Activated naive CD4-positive, alpha-beta T cell treated with Interleukin-2 at 50 U/mL for 16 hours (primary cell): ENCODE measurements around the gene HGS.
"Not testable (repeated sequence)": the region's sequence is repeated elsewhere in the genome, so short reads cannot be mapped to it uniquely, and the experiment has no call there.

Source experiments
- DNase-seq: peaks from one replicate; pipeline ENCODE4 v3.0.0-alpha.2; 2020

The HGS gene

DNA sequence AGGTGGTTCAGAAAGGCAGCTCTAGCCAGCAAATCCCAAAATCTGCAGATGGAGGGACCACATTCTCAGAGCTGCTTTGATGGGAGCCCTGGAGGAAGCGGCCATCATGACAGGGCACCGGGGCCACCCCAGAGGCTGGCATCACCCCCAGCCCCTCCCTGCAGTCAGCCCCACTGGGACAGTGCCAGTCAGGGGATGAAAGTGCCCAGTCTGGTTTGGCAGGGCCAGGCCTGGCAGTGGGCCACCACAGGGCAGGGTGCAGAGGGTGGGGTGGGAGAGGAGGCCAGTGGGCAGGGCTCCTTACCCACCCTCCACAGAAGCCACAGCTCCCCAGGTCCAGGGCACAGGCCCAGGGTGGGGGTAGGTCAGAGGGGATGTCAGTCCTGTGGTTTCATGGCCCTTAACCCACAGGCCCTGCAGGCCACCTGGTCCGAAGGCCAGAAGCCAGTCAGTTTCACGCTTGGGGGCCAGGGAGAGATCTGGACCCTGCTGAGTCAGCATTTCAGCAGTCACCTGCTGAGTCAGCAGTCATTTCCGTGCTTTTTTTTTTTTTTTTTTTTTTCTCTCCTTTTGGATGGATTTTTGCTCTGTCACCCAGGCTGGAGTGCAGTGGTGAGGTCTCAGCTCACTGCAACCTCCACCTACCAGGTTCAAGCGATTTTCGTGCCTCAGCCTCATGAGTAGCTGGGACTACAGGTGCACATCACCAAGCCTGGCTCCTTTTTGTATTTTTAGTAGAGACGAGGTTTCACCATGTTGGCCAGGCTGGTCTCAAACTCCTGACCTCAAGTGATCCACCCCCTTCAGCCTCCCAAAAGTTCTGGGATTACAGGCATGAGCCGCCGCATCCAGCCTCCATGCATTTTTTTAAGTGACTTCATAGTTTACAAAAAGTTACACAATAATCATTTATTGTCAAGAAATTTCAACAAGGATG lies 38.6 kb downstream of the HGS start:
- no peak for DNase-seq

DNA sequence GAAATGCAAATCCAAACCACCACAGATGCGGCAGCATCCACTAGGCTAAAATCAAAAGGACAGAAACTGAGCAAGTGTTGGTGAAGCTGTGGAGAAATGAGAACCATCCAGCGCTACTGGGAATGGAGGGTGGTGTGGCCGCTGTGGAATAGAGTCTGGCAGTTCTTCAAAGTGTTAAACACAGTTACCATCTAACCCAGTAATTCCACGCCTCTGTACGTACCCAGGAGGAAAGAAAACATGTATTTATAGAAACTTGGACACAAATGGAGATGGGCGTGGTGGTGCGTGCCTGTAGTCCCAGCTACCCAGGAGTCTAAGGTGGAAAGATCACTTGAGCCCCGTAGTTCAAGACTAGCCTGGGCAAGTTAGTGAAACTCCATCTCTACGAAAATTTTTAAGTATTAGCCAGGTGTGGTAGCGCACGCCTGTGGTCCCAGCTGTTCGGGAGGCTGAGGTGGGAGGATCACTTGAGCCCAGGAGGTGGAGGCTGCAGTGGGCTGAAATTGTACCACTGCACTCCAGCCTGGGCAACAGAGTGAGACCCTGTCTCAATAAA lies 39.9 kb downstream of the HGS start:
- no peak for DNase-seq

DNA sequence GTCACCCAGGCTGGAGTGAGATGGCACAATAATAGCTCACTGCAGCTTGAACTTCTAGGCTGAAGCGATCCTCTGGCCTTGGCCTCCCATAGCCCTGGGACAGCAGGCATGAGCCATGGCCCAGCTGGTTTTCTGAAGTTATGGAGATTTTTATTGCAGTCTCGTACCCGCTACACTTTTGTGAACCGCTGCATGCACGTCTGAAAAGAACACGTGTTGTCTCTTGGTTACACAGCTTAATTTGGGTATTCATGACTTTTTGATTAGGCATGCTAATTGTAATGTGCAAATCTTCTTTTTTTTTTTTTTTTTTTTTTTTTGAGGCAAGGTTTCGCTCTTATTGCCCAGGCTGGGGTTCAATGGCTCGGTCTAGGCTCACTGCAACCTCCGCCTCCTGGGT lies 41.6 kb downstream of the HGS start:
- DNase-seq = no peak

DNA sequence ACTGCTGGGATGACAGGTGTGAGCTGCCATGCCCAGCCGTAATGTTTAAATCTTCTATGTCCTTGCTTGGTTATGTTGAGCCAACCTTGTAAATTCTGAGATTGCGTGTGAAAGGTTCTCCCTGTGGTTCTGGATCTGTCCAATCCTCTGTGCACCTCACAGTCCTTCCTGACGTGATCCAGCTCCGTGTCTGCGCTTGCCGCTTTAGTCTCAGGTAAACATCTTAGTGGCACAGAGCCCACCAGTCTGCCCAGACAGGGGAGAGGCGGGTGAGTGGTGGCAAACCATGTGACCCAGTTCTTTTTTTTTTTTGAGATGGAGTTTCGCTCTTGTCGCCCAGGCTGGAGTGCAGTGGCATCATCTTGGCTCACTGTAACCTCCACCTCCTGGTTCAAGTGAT lies 42.2 kb downstream of the HGS start:
- no peak for DNase-seq

DNA sequence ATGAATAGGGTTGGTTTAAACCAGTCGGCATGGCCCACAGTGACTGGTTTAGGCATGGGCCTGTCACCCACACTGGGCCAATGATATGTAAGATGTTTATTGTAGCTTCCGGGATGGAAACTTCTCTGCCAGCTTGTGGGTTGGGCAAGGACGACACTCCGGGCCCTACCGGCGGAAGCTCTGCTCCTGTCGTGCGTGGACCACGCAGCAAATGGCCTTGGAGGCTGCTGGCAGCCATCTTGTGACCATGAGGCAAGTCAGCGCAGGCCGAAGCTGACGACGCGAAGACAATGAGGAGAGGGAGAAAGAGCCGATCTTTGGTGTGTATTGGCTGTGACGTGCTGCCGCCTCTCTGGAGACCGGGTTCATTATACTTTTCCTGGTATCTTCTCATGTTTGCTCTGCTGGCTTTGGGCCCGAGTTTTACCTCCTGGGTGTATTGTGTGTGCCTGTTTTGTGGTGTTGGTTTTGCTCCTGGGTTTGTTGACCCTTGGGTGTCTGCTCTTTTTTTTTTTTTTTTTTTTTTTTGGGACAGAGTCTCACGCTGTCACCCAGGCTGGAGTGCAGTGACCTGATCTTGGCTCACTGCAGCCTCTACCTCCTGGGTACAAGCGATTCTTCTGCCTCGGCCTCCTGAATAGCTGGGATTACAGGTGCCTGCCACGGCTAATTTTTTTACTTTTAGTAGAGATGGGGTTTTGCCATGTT lies 43.7 kb downstream of the HGS start:
- no peak for DNase-seq

DNA sequence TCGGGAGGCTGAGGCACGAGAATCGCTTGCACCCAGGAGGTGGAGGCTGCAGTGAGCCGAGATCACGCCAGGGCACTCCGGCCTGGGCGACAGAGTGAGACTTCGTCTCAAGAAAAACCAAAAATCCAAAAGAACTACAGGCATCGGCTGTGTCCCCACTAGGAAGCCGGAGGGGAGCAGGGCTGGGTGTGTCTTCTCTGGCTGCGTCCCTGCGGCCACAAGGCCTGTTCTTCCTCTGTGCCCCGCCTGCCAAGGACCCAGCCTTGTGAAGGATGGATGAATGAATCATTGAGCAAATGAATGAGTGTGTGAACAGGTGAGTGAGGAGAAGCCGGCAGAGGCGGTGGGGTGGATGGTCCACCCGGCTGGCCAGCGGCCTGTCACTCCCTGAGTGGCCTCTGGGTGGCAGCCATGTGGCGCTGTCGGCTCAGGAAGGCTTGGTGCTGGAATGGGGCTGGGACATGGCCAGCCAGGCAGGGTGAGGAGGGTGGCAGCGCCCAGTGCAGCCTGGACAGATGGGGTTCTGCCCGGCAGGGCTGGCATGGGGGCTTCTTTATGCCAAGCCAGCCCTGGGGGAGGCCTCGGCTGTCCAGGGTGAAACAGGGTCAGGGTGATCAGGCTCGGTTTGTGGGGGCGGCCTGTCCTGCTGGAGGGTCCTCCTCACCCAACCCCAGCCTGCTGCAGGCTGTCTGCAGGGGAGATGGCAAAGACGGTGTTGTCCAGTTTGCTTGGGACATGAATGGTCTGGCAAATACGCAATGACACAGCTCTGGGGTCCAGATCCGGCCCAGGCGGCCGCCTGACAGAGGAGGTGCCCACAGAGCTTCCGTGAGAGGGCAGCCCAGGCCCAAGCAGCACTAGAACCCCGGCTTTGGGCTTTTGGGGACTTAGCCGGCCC lies 49.9 kb downstream of the HGS start:
- peak; percentile 77 for DNase-seq

DNA sequence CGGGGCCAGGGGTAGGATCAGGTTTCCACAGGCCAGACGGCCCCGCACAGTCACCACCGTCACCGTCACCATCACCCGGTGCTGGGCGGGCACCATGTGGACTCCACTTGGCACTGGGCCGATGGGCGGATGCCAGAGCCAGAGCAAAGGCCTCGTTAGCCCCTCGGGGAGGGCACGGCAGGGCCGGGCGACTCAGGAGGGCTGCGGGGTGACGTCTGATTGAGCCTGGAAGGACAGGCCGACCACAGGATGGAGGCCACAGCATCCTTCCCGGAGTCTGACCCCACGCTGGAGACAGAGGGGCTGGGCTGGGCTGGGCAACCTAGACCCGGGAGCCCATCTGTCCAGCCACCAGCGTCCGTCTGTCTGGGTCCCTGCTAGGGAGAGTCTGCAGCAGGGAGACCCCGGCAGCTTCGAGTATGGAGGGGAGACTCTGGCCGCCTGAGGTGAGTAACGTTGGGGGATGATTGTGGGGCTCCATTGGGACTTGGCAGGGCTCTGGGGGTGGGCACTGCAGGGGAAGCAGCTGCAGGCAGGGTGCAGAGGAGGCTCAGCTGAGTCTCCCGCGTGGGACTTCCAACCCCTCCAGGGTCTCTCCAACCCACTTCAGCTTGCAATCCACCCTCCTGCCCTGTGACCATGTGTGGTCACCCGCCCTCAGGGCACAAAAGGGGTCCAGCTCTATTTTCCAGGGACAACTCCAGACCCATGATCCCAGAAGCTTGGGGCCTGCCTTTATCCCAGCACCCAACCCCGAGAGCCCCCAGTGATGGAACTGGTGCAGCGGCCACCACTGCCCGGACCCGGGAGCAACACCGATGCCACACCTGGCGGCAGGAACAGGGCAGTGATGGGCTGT lies 50.8 kb downstream of the HGS start:
- DNase-seq = no peak

DNA sequence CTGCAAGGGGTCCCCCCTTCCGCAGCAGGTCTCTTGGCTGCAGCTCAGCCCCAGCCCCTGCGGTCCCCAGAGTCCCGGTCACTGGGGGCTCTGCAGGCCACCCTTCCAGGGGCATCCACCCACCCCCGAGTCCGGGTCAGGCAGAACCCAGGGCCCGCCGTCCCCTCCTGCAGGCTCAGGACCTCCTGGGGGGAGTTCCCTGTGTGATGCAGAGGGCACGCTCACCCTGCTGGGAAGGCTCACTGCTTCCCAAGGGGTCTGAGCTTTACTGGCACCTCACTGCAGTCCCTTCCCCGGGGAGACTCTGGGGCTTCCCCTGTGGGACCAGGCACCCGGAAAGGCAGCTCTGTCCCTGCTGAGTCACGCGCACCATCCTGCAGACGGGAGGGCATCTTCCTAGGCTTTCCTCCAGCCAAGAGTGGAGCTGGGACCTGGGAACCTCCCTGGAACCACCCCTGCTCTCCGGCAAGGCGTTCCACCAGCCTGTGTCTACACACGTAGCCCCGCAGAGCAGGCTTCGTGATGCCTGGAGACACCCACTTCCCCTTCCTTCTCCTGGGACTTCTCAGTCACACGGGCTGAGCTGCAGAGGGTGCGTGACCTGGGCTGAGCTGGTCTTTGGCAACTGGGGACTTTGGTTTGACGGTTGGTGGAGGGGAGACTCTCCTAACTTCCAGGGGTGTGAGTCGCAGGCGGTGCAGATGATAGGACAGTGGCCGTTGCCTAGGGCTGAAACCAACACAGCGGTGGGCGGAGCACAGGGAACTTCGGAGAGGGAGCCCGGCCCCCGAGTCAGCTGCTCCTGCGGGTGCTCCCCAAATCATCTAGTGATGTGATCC lies 51.7 kb downstream of the HGS start:
- no peak for DNase-seq

DNA sequence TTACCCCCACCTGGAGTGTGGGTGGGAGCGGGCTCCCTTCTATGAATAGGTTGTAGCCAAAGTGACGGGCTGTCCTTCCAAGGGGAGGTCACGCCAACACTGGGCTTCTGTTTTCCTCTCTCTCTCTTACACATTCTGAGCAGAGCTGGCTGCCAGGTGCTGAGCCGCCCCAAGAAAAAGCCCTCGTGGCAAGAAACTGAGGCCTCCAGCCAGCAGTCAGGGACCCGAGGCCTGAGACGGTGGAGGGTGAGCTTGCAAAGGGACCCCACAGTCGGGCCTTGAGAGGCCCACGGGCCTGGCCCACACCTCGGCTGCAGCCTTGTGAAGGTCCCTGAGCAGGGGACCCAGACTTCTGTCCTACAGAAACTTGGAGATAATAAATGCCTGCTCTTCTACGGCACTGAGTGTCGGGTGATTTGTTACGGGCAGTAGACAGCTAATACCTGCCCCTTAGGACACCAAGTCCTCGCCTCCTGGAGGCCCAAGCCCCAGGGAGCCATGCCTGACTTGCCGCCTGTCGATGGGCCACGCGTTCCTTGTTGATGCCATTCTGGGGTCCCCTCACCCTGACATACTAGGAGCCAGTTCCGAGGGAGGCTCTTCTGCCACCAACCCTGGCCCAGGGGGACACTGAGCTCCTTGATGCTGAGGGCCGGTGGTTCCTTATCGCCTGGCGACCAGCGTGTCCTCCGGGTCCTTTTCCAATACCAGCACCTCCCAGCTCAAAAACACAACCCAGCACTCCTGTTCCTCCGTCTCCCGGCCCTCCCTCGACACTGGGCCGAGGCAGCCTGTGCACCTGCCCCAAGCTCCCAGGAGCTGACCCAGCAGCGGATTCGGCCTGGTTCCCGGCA lies 54.4 kb downstream of the HGS start:
- DNase-seq = no peak

DNA sequence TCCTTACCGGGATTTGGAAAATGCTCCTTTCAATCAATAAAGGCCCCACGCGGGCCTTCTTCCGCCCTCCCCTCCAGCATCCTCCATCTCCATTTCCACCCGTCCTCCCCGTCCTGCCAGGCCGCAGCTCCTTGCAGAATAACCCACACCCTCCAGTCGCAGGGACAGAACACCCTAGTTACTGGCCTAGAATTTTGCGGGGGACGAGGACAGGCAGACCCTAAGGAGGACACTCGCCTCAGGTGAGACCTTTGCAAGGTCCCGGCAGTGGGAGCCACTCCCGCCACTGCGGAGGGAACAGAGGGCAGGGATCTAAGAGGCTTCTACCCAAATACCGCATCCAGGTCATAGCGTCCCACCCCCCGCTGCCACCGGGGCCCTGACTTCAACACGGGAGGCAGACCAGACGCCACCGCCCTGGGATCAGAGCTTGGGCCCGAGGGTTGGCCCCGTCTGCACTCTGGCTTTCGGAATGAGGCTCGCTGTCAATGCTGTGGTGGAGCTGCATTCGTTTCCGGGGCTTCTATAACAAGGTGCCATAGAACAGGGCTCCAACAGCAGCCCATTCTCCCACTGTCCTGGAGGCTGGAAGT lies 55.1 kb downstream of the HGS start:
- DNase-seq = no peak

DNA sequence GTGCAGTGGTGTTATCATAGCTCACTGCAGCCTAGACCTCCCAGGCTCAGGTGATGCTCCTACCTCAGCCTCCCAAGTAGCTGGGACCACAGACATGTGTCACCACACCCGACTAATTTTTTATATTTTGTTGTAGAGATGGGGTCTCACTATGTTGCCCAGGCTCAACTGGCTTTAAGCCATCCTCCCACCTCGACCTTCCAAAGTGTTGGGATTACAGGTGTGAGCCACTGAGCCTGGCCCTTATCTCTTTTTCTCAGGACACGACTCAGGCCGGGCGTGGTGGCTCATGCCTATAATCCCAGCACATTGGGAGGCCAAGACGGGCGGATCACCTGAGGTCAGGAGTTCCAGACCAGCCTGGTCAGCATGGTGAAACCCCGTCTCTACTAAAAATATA lies 55.8 kb downstream of the HGS start:
- DNase-seq = not testable (repeated sequence)

DNA sequence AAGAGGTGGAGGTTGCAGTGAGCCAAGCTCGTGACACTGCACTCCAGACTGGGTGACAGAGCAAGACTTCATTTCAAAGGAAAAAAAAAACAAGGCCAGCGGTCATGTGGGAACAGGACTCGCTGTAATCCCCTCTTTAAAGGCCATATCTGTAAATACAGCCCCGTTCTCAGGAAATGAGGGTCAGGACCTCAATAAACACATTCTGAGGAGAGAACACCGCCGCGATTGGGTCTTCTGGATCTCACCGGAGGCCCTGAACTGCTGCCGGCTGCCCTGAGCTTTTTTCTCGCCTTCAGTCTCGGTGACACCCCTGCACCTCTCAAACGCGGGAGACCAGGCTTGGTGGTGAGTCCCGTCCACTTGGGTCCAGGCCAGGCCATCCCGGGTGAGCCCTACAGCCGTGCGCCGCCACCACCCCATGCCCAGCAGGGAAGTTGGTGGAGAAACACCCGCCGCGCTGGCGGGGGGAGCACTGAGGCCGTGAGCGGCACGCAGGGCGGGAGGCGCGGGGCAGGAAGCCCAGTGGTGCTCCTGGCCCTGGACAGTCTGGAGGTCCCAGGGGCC lies 56.7 kb downstream of the HGS start:
- DNase-seq = no peak

DNA sequence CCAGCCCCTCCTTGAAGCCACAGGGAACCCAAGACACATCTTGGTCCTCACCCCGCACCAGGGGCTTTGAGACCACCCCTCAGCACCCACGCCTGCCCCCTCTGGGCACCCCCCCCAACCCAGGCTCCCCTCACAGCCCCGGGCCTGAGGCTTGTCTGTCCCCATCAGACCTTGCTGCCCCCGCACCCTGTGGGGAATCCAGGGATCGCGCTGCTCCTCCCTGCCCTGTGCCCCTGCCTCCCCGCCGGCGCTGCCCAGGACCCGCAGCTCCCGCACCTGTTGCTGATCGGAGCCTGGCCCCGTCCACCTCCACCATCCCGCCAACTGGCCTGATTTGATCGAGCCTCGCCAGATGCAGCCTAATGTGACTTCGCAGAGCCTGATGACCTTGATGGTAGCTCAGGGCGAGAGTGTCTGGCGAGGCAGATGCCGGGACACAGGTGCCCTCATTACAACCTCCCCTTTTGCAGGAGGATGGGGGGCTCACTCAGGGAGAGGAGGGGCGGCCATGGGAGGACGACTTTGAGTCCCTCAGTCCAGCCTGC lies 57.3 kb downstream of the HGS start:
- DNase-seq = no peak

DNA sequence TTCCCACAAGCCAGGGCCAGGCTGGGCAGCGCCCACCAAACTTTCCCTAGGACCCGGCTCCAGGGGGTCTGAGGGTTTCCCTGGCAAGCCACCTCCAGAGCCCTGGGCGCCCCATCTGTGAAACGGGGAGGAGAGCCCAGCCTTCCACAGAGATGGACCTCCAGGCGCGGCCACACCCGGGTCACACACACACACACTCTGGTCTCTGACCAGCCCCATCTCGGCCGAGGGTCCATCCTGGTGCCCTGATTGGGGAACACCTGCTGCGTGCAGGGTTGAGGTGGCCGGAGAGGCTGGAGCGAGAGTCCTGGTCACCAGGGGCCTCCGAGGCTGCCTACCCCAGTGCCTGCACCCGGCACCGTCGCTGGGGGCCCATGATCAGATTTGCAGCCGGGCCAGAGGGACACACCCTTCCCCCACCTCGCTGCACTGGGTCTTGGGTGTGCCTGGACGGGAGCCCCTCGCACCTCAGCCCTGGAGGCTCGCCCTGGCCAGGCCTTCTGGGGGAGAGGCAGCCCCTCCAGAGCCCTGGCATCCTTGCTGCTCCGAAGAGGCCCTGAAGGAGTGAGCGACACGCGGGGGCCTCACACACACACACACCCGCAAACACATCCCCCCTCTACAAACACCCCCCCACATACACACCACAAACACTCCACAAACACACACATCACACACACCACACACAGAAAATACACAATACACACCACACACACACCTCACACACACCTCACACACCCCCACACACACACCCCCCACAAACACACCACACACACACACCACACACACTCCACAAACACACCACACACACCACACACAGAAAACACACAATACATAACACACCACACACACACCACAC lies 58.0 kb downstream of the HGS start:
- no peak for DNase-seq
